Measurements from ENCODE around the gene NUP93.

Gene NUP93

DNA sequence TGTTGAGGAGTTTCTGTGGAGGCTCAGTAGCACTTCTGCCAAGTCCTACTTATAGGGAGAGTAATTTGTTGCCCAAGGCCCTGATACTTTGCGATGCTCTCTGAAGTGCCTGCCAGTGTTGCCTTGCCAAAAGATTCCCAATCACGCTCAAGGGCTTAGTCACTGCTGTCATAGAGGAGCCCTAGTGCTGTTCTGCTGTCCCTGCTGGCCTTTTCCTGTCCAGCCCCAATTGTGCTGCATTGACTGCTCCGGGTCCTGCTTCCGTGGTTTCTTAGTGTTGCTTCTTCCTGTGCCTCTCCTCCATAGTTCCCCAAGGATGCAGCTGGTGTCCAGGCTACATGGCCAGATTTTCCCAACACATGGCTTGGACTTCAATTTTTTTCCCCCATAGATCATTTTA is 13.9 kb downstream of the NUP93 start:
- DNase-seq (ENCODE audit: low read depth in 2 of 2), result no peak

DNA sequence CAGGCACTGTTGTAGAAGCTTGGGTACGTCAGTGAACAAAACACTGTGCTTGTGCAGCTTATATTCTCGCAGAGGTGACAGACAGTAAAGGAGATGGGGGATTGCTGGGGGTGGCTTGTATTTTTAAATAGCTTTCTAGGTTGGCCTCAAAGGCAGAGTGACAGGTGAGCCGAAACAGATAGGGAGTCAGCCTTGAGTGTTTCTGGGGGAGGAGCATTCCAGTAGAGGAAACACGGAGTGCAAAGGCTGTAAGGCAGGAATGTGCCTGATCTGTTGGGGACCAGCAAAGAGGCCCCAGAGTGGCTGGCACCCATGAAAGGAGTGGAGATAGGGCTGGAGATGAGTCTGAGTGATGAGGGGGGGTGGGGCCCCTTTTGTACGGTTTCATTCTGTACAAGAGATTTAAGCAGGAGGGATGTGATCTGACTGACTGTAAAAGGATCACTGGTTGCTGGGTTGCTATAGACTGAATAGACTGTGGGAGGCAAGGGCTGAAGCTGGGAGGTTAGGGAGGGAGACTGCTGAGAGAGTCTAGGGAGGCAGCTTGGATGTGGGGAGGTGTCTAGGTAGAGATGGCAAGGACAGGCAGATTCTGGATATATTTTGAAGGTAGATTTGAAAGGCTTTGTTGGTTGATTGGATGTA is 15.2 kb downstream of the NUP93 start:
- no peak for DNase-seq (ENCODE audit: low read depth in 2 of 2)

DNA sequence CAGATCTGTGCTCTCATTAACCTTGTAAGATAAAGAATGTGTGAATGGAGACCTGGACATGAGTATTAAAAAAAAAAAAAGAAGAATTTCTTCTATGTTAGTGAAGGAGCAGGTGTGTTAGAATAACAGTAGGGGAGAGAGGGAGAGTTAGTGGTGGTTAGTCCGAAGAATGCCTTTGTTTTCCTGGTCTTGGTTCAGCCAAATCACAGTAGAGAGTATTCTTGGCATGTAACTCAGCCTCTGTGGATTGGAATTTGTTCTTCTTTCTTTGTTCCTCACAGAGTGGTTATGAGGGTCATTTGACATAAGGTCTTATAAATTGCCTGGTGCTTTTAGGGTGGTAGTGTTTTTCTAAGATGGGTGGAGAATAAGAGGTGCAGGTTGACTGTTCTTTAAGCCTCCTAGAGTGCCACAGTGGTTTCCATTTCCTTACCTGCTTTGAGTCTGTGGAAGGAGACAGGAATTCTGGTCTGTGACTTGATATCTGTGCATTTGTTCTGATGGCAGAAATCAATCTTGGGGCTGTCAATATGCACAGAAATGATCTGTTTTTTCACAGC is 17.6 kb downstream of the NUP93 start:
- no peak for DNase-seq (ENCODE audit: low read depth in 2 of 2)

DNA sequence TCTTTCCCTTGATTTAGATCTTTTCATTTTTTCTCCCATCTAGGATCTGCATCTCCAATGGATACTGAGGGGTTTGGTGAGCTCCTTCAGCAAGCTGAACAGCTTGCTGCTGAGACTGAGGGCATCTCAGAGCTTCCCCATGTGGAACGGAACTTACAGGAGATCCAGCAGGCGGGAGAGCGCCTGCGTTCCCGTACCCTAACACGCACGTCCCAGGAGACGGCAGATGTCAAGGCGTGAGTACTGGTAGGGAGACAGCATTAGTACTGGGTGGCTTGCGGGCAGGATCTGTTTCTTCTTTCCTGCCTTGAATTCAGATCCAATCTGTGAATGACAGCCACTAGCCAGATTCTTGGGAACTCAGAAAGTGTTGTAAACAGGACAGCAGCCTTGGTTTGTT is 18.3 kb downstream of the NUP93 start:
- no peak for DNase-seq (ENCODE audit: low read depth in 2 of 2)

DNA sequence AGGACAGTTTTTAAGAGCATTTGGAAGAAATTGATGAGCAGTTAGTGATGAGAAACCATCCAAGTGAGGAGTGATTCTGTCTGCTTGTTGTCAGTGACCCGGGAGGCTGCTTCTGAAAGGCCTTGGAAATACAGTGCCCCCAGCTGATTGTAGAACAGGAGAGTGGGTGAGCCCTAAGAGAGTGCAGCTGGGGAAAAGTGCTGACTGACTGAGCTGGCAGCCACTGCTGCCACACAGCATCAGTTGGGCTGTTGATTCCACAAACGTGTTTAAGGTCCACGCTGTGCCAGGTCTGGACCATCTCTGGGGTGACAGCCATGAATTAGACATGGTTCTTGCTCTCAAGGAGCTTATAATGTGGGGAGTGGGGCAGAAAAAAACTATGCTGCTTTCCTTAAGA is 18.9 kb downstream of the NUP93 start:
- DNase-seq (ENCODE audit: low read depth in 2 of 2), result no peak

DNA sequence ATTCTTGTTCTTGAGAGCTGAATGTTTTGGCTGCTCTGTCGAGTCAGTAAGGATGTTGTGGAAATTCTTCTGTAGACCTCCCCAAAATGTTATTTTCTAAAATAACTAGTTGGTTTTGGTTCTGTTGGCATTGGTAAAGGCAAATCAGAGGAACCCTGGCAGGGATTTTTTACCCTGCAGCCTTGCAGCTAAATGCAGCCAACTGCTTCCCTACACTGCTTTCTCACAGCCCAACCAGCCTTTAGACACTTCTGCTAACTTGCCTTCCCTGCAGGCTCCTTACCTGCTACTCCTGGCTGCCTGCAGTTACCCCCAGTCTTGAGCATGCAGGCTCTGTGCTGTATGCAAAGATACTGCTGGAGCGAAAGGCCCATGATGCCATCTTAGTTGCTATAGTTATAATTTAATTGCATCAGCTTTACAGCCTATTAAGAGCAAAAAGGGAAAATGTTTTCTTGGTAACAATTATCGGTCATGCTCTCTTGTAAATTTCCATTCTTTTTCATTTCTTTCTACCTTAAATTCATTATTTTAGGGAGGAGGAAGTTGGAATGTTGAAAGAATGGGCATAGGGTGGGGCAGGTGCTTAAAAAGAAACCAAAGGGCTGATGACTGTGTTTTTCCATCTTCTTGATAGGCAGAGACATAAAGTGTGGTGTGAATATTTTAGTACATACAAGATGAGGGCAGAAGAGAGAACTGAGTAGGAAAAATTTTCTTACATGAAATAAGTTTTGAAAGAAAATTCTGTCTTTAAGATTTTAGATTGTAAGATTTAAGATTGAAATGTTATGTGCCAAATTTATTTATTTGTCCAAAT is 20.0 kb downstream of the NUP93 start:
- DNase-seq (ENCODE audit: low read depth in 2 of 2), result no peak

DNA sequence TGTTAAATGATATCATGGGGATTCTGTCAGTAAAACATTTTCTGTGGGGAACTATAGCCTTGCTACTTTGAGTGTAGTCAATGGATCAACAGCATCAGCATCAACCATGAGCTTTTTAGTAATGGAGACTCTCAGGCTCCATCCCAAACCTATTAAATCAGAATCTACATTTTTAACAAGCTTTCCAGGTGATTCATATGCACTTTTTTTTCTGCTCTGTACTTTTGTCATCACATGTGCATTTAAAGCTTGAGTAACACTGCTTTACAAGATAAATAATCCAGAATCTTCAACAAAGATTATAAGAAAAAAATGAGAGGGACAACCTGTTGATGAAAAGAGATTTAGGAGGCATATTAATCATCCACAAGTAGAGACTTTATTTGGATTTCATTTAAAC is 23.5 kb downstream of the NUP93 start:
- DNase-seq (ENCODE audit: low read depth in 2 of 2), result no peak

DNA sequence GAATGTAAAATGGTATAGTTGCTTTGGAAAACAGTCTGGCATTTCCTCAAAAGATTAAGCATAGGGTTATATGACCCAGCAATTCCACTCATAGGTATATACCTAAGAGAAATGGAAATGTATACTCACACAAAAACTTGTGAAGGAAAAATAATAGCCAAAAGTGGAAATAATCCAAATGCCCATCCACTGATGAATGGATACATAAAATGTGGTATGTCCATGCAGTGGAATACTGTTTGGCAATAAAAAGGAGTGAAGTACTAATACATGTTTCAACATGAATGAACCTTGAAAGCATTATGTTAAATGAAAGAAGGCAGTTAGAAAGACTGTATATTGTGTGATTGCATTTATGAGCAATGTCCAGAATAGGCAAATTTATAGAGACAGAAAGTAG is 25.1 kb downstream of the NUP93 start:
- DNase-seq (ENCODE audit: low read depth in 2 of 2), result no peak

DNA sequence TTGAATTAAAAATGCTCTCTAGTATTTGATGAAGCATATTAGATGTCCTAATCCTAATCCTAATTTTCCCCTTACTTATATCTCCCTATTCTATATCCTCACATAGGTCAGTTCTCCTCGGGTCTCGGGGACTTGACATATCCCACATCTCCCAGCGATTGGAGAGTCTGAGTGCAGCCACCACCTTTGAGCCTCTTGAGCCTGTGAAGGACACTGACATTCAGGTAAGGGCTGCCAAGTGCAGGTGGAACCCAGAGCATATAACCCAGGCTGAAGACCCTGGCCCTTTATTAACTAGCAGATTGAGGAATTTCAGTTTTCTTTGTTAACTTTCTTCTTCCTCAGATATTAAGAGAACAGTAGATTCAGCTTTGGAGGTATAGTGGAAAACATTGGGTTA is 28.5 kb downstream of the NUP93 start:
- no peak for DNase-seq (ENCODE audit: low read depth in 2 of 2)

DNA sequence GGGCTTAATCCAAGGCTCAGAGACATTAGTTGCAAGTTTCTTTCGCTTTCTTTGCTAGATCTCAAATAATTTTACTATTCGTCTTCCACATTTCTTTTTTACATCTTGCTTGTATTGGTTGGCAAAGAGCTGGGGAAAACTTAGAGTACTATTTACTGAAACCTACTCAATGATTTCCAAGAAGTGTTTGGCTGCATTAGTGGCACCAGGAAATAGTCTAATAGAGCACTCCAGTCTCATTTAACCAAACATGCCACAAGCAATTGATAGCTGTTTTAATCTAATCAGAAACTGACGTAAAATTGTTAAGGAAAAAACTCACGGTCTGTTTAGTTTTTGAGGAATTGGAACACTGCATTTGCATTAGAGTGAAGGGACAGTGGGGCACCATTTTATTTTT is 29.0 kb downstream of the NUP93 start:
- no peak for DNase-seq (ENCODE audit: low read depth in 2 of 2)

DNA sequence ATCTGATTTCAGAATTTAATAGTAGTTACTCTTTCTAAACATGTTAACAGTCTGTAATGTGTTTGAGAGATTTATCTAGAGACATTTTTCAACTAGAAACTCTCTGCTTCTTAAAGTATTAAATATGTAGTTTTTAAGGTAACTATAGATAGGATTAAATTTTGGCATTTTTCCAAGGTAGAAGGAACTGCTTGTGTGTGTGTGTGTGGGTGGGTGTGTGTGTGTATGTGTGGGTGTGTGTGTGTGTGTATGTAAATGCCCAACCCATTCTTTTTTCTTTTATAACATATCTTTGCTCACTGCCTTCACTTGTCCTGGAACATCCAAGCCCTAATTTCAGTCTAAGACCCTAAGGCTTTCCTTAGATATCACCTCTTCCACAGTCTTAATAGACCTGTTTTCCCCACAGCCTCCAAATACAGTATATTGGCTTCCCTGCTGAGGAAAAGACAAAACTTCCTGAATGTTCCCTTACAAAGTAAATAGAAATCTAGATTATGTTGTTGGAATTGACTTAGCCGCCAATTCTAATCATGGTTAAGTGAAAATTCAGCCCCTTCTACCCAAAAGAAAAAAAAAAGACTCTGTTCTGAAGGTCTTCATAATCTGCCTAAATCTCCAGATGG is 33.5 kb downstream of the NUP93 start:
- no peak for DNase-seq (ENCODE audit: low read depth in 2 of 2)

DNA sequence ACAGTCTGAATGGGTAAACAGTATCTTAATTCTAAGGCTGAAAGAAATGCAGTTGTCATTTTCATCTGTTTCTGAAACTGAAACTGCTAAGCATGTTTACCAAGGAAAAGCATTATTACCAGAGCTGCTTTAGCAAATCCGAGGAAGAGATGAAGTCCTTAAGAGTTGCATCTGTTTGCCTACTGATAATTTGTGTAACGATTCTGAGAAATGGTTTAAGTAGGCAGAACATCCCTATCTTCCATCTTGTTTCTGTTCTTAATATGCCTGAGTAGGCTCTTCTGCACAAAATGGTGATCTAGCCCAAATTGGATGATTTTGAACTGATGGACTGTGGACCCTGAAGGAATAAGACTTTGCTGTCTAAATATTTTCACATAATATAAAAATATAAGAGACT is 34.9 kb downstream of the NUP93 start:
- DNase-seq (ENCODE audit: low read depth in 2 of 2), result no peak

DNA sequence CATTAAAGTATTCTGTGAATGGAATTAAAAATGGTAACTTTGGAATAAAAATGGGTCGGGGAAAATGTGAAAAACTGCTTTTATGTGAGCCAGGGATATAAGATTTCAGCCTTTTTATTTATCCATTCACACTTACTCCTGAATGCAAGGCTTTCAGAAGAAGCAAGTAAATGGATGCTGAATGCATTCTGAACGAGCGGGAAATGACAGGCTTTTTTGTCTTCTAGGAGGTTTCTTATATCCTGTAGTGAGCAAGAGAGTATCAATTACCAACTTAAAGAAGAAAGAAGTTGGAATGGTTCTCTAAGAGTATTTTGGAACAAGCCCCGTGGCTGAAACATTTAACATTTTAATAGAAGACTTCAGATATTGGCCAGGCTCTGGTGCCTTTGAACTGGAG is 36.0 kb downstream of the NUP93 start:
- DNase-seq (ENCODE audit: low read depth in 2 of 2), result no peak

DNA sequence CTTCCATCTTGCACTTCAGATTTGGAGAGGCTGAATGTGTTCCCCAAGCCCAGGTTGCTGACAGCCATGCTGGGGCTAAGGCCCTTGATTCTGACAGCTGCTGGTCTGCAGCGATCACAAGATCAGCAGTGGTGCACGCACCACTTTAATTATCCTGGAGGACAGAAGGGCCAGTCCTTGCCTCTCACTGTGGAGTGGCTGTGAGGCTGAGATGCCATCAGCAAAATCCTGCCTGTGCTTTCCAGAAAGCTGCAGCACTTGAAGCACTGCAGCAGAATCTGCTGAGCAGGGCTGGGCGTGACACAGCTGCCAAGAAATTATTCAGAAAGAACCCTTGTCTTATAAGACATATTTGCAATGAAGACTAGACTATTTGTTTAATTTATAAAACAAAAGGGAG is 37.1 kb downstream of the NUP93 start:
- no peak for DNase-seq (ENCODE audit: low read depth in 2 of 2)

DNA sequence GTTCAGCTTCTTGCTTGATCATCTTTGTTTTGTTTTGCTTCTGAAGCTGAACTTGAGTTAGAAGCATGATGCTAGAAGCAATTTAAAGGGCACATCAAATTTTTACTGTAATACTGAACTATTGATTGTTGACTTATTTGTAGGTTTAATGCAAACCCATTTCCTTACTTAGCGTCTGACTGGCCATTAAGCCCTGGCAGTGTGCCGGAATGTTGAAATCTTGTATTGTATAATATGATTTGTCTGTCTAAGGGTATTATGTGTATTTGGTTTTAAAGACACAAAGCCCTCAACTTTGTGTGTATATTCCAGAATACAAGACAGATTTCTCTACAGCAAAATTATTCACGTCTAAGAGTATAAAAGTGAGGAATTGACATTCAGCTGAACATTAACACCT is 39.7 kb downstream of the NUP93 start:
- DNase-seq (ENCODE audit: low read depth in 2 of 2), result no peak

DNA sequence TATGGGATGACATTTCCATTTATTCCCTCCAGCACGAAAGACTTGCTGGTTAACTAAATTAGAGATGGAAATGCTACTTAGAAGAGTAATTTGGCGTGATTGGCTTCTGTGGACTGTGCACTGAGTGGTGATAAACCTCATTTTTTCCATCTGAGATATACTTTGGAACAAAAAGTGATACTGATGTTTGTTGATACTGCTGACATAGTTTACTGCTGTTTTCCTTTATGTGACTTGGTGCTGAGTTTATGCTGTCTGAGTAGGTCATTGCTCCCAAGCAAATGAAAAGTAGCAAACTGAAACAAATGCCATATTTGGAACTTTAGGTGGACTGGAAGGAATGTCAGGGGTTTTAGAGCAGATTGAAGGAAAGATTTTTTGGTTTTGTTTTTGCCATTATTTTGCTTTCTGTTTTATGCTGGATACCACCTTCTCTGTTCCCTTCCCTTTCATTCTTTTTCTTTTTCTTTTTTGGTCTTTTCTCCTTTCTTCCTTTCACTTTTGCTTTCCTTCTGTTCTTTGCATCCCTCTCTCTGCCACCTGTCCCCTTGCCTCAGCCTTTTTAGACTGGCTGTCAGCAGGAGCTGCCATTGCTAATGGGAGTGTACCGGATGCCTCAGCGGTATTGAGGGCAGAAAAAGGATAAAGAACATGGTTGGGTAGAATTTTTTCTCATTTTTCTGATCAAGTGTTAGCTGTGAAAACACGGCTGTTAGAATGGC is 41.8 kb downstream of the NUP93 start:
- DNase-seq (ENCODE audit: low read depth in 2 of 2), result no peak

DNA sequence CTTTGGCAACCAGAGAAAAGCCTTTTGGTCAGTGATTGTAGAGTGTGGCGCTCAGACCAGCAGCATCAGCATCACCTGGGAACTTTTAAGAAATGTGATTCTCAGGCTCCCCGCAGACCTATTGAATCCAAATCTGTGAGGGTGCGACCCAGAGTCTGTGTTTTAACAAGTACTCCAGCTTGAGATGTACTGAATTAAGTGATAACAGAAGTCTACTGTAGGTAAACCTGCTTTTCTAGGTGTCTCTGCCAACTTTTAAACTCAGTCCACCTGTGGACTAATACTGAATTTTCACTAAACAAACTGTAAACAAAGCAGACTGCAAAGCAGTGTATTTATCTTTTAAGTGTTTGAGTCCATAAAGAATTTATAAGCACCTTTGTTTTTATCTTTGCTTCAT is 43.6 kb downstream of the NUP93 start:
- no peak for DNase-seq (ENCODE audit: low read depth in 2 of 2)

DNA sequence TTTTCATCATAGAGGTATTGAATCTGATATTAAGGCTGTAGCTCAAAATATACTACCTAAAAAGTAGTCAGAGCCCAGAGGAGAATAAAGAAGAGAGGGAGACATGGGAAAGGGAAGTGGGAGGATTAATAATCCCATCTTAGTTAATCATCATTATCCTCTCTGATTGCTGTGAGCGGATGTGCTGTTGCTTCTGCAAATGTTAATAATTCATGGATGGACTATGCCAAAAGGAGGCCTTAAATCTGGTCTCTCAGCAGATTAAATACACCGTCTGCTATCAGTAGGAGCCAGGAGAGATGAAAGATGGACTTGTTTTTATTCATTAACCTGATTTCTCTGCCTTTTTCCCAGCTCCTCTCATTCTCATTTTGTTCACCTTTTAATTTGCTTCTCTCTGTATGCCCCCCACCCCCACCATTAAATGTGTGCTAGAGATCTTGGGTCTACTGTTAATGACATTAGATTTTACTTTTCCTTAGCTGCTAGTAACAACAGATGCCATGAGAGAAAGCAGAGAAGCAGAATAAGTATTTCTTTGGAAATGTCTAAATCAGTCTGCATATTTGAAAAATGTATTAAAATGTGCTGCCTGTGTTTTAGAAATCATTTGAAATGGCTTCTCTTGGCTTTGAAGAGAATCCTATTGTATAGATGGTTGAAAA is 44.2 kb downstream of the NUP93 start:
- no peak for DNase-seq (ENCODE audit: low read depth in 2 of 2)

DNA sequence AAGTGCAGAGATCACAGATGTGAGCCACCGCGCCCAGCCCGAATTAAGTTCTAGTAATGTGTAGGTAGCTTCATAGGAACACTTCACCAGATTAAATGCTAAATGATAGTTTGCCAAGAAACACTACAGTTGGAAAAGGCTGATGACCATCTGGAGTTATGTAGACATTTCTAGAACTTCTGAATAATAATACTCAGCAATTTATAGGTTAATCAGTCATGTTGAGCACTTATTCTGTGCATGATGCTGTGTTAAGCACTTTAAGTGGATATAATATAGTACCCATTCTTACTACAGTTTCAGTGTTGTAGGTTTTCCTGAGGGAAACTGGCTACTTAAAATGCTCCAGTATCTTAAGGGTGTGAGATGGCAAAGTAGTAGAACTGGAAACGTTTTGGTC is 45.2 kb downstream of the NUP93 start:
- no peak for DNase-seq (ENCODE audit: low read depth in 2 of 2)

DNA sequence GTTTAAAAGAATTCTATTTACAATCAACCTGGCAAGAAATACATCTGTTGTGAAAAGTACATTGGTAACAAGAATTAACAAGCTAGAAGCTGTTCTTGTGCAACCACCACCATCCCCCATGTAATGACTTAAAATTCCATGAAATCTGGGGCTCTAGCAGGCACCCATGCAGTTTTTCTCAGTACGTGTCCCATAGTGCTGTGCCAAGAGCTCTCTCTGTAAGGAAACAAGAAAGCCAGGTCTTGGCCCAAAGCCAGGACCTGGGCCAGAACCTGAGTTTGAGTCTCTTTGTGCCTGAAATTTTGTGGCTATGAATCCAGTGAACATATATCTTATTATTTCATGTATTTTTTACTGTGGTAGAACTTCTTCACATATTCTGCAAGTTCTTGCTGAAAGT is 46.6 kb downstream of the NUP93 start:
- DNase-seq (ENCODE audit: low read depth in 2 of 2), result no peak

DNA sequence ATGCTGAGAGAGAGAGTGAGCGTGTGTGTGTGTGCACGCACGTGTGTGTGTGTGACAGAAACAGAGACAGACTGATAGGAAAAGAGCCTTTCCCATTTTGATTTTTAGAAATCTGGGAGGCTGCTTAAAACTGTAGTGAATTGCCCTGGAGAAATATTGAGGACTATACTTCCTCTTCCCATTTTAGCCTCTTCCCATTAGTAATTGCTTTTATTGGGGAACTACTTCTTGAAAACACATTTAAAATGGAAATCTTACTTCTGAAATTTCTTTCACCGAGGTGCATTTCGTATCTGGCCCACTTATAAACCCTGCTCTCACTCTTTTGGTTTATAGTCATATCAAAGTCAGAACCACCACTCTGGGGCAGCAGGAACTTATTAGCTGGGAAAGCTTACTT is 47.1 kb downstream of the NUP93 start:
- no peak for DNase-seq (ENCODE audit: low read depth in 2 of 2)

DNA sequence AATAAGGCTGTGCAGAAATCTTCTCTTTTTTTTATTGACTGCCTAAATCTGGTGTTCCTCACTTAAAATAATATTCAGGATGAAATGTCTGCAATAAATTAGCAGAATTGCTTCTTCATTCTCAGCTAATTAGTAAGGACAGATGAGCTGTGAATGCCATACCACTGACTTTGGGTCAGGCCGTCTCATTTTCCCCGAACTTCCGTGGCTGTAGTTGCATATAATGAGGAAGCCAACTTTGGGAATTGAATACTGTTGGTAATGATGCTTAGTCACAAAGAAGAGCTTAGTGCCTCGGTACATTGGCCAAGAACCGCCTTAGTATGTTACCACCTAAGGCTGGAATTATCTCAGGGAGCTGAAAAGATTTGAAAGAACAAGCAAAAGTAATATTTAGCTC is 47.6 kb downstream of the NUP93 start:
- no peak for DNase-seq (ENCODE audit: low read depth in 2 of 2)
